K562 (cell line): ENCODE results near the gene APBA2. TPM values are rescaled to one million over a fixed set of nuclear protein-coding genes. Genes with fewer than 3 reads are reported as not detected.

Source experiments
- CHAMP1 ChIP-seq: fragments of 450-650 bp; IDR thresholded peaks from 2 replicates; pipeline ENCODE4 v1.6.1; 2016; ENCODE audit warnings: mild to moderate bottlenecking
- COPS2 ChIP-seq: fragments of 450-650 bp; conservative IDR thresholded peaks from 2 replicates; pipeline ENCODE4 v1.6.1; 2016; ENCODE audit warnings: mild to moderate bottlenecking, moderate library complexity
- DLX4 ChIP-seq: fragments of 250-450 bp; sonication (Bioruptor Pico); IDR thresholded peaks from 2 replicates; pipeline ENCODE4 v1.6.1; 2021; ENCODE audit warnings: mild to moderate bottlenecking
- HMGXB4 ChIP-seq: sonication (generic); formaldehyde crosslinking; IDR thresholded peaks from 2 replicates; pipeline ENCODE4 v1.8.1; 2023; ENCODE audit warnings: mild to moderate bottlenecking, missing genetic modification reagents
- THRA ChIP-seq: fragments of 450-650 bp; IDR thresholded peaks from 2 replicates; pipeline ENCODE4 v1.6.1; 2017; ENCODE audit warnings: mild to moderate bottlenecking, moderate library complexity
- TSC22D4 ChIP-seq: fragments of 450-650 bp; IDR thresholded peaks from 2 replicates; pipeline ENCODE4 v1.6.1; 2016; ENCODE audit warnings: missing genetic modification characterization, missing biosample characterization, control low read depth
- ZBTB2 ChIP-seq: fragments of 450-650 bp; IDR thresholded peaks from 2 replicates; pipeline ENCODE4 v1.6.1; 2016; ENCODE audit warnings: antibody characterized with exemption
- ZNF512 ChIP-seq: IDR thresholded peaks from 2 replicates; pipeline ENCODE4 v1.6.1; 2016; ENCODE audit warnings: missing genetic modification characterization, missing compliant biosample characterization
- ZNF696 ChIP-seq: fragments of 250-450 bp; sonication (Bioruptor Pico); conservative IDR thresholded peaks from 2 replicates; pipeline ENCODE4 v1.4.0; 2020; ENCODE audit warnings: mild to moderate bottlenecking, moderate library complexity
- polyA plus RNA-seq, 8 experiments: library from polyadenylated mRNA; depleted of rRNA in 4 of 8; stranded (reverse) in 5 of 8; unstranded in 3 of 8; fragments of >200 nt; fragmentation: Nextera tagmentation in 2 of 8; fragmentation: Illumina TruSeq in 1 of 8; extraction: Ambion mirVana in 2 of 8; extraction: Trizol in 1 of 8; gene quantifications; 2 replicates each; pipeline versions ENCODE4 v1.2.1 to v1.2.3, GENCODE V29; 2011 to 2014; ENCODE audit warnings: inconsistent platforms in 1 of 8, missing spikeins in 1 of 8
- total RNA-seq, 7 experiments: library from RNA; depleted of rRNA in 6 of 7; stranded (reverse); fragments of >200 nt in 6 of 7; fragmentation: Illumina TruSeq in 2 of 7; extraction: Trizol in 2 of 7; gene quantifications; 2 replicates each; pipeline versions ENCODE4 v1.2.1 to v1.2.3, GENCODE V29; 2011 to 2021; ENCODE audit warnings: low replicate concordance in 1 of 7

The APBA2 gene
- total and polyA plus RNA-seq, 9 of the 15 experiments (the other 6 are each of a cell fraction or from before 2014, with no cell fraction given), result 0.24 to 40.9 (median 25.2) TPM

GRCh38 chr15:28911310-28911931 lies 25.6 kb downstream of the APBA2 start (continued):
- TF ChIP-seq CHAMP1 (peak; percentile 74; the same call in 1 of the 2 replicates), THRA (no peak), ZNF696 (CRISPR knock-in tag) (no peak), ZNF512 (no peak), COPS2 (no peak), DLX4 (CRISPR knock-in tag) (no peak), HMGXB4 (CRISPR knock-in tag) (no peak), ZBTB2 (peak; percentile 39; the same call in 1 of the 2 replicates), TSC22D4 (no peak)
